ENCODE results near the gene NPHP4.

The NPHP4 gene

DNA sequence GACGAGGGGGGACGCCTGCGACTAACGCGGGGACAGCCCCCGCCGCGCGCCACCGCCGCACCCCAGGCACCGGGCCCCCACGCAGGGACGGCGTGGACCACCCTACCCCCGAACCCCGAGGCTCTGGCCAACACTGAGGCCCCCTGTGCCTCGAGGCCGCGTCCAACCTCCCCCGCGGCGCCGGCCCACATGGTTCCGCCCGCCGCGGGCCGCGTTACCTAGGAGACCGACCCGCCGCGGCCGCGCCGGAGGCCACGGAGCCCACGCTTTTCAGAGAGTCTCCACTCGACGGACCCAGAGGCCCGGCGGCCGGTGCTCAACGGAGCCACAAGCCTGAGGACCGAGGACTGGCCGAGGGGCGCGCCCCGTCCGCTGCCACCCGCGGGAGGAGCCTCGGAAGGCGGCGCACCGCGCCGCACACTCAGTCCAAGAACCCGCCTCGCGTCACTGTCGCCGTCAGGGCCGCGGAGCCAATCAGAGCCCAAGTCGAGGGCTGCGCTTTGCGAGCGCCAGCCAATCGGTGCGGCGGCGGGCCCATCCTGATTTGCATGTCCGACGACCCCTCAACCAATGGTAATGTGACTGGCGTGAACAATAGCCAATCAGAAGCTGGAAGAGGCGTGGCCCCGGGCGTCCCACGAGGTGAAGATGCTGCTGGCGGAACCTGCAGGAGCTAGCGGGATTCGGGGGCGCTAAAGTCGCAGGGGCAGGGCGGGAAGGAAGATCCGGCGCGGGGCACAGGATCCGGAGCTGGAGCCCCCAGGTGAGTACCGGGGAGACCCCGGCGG lies at the start of gene NPHP4:
TSS of gene NPHP4 (minus strand) at position 400 of the 788 bp plus-strand sequence. CDS start 6,136 bp downstream, outside the sequence.
- TF ChIP-seq, protein P1, sequence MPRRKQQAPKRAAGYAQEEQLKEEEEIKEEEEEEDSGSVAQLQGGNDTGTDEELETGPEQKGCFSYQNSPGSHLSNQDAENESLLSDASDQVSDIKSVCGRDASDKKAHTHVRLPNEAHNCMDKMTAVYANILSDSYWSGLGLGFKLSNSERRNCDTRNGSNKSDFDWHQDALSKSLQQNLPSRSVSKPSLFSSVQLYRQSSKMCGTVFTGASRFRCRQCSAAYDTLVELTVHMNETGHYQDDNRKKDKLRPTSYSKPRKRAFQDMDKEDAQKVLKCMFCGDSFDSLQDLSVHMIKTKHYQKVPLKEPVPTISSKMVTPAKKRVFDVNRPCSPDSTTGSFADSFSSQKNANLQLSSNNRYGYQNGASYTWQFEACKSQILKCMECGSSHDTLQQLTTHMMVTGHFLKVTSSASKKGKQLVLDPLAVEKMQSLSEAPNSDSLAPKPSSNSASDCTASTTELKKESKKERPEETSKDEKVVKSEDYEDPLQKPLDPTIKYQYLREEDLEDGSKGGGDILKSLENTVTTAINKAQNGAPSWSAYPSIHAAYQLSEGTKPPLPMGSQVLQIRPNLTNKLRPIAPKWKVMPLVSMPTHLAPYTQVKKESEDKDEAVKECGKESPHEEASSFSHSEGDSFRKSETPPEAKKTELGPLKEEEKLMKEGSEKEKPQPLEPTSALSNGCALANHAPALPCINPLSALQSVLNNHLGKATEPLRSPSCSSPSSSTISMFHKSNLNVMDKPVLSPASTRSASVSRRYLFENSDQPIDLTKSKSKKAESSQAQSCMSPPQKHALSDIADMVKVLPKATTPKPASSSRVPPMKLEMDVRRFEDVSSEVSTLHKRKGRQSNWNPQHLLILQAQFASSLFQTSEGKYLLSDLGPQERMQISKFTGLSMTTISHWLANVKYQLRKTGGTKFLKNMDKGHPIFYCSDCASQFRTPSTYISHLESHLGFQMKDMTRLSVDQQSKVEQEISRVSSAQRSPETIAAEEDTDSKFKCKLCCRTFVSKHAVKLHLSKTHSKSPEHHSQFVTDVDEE (CRISPR knock-in tag; IDR thresholded peaks at IDR 0.05), result no peak
- TF ChIP-seq ZFP3 (CRISPR knock-in tag; IDR thresholded peaks at IDR 0.05) (no peak), CSDC2 (CRISPR knock-in tag; IDR thresholded peaks at IDR 0.05) (no peak), TOX (CRISPR knock-in tag; IDR thresholded peaks at IDR 0.05; ENCODE audit: borderline replicate concordance) (no peak), TCF4 (CRISPR knock-in tag; IDR thresholded peaks at IDR 0.05; ENCODE audit: borderline replicate concordance) (no peak), PPARA (CRISPR knock-in tag; IDR thresholded peaks at IDR 0.05; ENCODE audit: borderline replicate concordance) (no peak), ZNF8 (CRISPR knock-in tag; IDR thresholded peaks at IDR 0.05) (no peak), ZNF565 (CRISPR knock-in tag; conservative IDR thresholded peaks at IDR 0.05; ENCODE audit: low read depth) (no peak), SNAI2 (CRISPR knock-in tag; IDR thresholded peaks at IDR 0.05) (no peak), OSR1 (CRISPR knock-in tag; IDR thresholded peaks at IDR 0.05) (no peak), GLIS3 (CRISPR knock-in tag; IDR thresholded peaks at IDR 0.05) (no peak), ZFP30 (CRISPR knock-in tag; IDR thresholded peaks at IDR 0.05) (no peak)
- TF ChIP-seq, protein P2, sequence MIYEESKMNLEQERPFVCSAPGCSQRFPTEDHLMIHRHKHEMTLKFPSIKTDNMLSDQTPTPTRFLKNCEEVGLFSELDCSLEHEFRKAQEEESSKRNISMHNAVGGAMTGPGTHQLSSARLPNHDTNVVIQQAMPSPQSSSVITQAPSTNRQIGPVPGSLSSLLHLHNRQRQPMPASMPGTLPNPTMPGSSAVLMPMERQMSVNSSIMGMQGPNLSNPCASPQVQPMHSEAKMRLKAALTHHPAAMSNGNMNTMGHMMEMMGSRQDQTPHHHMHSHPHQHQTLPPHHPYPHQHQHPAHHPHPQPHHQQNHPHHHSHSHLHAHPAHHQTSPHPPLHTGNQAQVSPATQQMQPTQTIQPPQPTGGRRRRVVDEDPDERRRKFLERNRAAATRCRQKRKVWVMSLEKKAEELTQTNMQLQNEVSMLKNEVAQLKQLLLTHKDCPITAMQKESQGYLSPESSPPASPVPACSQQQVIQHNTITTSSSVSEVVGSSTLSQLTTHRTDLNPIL (CRISPR knock-in tag; IDR thresholded peaks at IDR 0.05; ENCODE audit: low read depth), result no peak
- TF ChIP-seq, protein P3, sequence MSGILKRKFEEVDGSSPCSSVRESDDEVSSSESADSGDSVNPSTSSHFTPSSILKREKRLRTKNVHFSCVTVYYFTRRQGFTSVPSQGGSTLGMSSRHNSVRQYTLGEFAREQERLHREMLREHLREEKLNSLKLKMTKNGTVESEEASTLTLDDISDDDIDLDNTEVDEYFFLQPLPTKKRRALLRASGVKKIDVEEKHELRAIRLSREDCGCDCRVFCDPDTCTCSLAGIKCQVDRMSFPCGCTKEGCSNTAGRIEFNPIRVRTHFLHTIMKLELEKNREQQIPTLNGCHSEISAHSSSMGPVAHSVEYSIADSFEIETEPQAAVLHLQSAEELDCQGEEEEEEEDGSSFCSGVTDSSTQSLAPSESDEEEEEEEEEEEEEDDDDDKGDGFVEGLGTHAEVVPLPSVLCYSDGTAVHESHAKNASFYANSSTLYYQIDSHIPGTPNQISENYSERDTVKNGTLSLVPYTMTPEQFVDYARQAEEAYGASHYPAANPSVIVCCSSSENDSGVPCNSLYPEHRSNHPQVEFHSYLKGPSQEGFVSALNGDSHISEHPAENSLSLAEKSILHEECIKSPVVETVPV (CRISPR knock-in tag; IDR thresholded peaks at IDR 0.05), result no peak
- TF ChIP-seq, protein P4, sequence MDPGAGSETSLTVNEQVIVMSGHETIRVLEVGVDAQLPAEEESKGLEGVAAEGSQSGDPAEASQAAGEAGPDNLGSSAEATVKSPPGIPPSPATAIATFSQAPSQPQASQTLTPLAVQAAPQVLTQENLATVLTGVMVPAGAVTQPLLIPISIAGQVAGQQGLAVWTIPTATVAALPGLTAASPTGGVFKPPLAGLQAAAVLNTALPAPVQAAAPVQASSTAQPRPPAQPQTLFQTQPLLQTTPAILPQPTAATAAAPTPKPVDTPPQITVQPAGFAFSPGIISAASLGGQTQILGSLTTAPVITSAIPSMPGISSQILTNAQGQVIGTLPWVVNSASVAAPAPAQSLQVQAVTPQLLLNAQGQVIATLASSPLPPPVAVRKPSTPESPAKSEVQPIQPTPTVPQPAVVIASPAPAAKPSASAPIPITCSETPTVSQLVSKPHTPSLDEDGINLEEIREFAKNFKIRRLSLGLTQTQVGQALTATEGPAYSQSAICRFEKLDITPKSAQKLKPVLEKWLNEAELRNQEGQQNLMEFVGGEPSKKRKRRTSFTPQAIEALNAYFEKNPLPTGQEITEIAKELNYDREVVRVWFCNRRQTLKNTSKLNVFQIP (CRISPR knock-in tag; IDR thresholded peaks at IDR 0.05; ENCODE audit: borderline replicate concordance, low read depth), result no peak
- ATAC-seq, result peak; percentile 96

DNA sequence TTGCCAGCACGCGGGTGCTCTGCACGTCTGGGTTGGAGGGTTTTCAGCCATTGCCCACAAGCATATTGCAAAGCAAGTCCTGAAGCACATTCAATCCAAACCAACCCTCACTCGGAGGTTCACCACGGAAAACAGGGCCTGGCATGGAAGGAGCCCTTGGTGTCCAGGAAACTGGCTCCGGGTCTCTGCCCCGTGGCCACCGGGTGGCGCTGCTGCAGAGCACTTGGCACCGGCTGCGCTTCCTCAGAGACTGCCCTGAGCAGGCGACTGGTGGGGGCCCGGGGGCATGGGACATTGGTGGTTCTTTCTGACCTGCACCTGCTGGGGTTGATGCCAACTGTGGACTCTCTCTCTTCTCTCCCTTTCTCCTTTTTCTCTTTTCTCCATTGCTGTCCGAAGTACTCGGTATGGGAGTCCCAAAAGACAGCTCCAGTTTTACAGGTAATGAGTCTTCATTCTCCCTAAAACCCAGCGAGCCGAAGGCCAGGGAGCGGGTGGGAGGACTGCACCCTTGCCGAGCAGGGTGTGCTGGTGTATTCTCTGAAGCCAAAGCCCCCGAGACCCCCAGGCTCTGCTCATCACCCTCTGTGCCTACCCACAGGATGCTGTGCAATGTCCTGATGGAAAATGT lies 49.3 kb upstream of the NPHP4 start:
- peak; percentile 75 for ATAC-seq
- no peak for TF ChIP-seq ZC3H10 (CRISPR knock-in tag; IDR thresholded peaks at IDR 0.05)
- no peak for TF ChIP-seq SNAI2 (CRISPR knock-in tag; IDR thresholded peaks at IDR 0.05)
- no peak for TF ChIP-seq ZFP30 (CRISPR knock-in tag; IDR thresholded peaks at IDR 0.05)
- TF ChIP-seq ZFP3 (CRISPR knock-in tag; IDR thresholded peaks at IDR 0.05), result no peak
- TF ChIP-seq, protein P2 (CRISPR knock-in tag; IDR thresholded peaks at IDR 0.05; ENCODE audit: low read depth), result no peak

DNA sequence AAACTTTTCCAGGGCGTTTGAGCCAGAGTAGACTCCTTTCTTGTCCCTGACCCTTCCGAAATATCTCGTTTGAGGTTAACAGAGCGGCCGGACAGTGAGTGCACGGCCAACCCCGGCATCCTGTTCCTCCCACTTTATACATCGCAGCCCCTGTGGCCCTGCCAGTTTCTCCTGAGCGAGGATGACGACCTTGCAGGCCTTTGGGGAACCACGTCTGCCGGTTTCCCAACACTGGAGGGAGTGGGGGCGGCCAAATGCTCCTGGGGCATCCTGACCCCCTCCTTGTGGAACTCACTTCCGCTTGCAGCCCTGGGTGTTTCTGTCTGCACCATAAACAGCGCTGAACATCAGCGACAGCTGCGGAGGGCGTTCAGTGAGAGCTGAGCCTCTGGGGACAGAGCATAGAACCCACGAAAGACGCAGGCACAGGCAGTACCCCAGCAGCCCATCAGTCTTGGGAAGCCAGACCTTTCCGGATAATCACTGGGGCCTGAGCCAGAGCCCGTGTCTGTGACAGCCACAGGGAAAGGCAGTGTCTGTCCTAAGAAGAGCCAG lies 48.7 kb upstream of the NPHP4 start:
- ATAC-seq, result peak; percentile 9; the same call in 1 of the 3 replicates
- TF ChIP-seq TOX (CRISPR knock-in tag; IDR thresholded peaks at IDR 0.05; ENCODE audit: borderline replicate concordance) (no peak), TCF4 (CRISPR knock-in tag; IDR thresholded peaks at IDR 0.05; ENCODE audit: borderline replicate concordance) (no peak), ZFP3 (CRISPR knock-in tag; IDR thresholded peaks at IDR 0.05) (no peak), ZFP30 (CRISPR knock-in tag; IDR thresholded peaks at IDR 0.05) (no peak), ZNF565 (CRISPR knock-in tag; conservative IDR thresholded peaks at IDR 0.05; ENCODE audit: low read depth) (no peak), ZNF70 (CRISPR knock-in tag; IDR thresholded peaks at IDR 0.05) (no peak), ESRRG (CRISPR knock-in tag; IDR thresholded peaks at IDR 0.05) (no peak), ISL1 (CRISPR knock-in tag; IDR thresholded peaks at IDR 0.05) (no peak), CSDC2 (CRISPR knock-in tag; IDR thresholded peaks at IDR 0.05) (no peak), OSR1 (CRISPR knock-in tag; IDR thresholded peaks at IDR 0.05) (no peak)
- TF ChIP-seq, protein P1 (CRISPR knock-in tag; IDR thresholded peaks at IDR 0.05), result no peak
- TF ChIP-seq, protein P5, sequence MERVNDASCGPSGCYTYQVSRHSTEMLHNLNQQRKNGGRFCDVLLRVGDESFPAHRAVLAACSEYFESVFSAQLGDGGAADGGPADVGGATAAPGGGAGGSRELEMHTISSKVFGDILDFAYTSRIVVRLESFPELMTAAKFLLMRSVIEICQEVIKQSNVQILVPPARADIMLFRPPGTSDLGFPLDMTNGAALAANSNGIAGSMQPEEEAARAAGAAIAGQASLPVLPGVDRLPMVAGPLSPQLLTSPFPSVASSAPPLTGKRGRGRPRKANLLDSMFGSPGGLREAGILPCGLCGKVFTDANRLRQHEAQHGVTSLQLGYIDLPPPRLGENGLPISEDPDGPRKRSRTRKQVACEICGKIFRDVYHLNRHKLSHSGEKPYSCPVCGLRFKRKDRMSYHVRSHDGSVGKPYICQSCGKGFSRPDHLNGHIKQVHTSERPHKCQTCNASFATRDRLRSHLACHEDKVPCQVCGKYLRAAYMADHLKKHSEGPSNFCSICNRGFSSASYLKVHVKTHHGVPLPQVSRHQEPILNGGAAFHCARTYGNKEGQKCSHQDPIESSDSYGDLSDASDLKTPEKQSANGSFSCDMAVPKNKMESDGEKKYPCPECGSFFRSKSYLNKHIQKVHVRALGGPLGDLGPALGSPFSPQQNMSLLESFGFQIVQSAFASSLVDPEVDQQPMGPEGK (CRISPR knock-in tag; IDR thresholded peaks at IDR 0.05; ENCODE audit: borderline replicate concordance), result no peak
